HepG2 (cell line): ENCODE data around the gene GOLGA7B. TPM values are rescaled to one million over a fixed set of nuclear protein-coding genes. Genes with fewer than 3 reads are reported as not detected.

Experiments
- EHMT2 ChIP-seq: fragments of 200-600 bp; sonication (generic); IDR thresholded peaks from 2 replicates; pipeline ENCODE4 v1.7.0; 2017; ENCODE audit warnings: antibody characterized with exemption, low read depth, low read length, borderline replicate concordance
- FOXK1 ChIP-seq: sonication (generic); formaldehyde crosslinking; IDR thresholded peaks from 2 replicates; pipeline ENCODE4 v1.4.0; 2020; ENCODE audit warnings: low read depth, missing genetic modification reagents, borderline replicate concordance
- HIVEP1 ChIP-seq: sonication (generic); formaldehyde crosslinking; IDR thresholded peaks from 2 replicates; pipeline ENCODE4 v1.4.0; 2020; ENCODE audit warnings: mild to moderate bottlenecking, missing genetic modification reagents
- MAFF ChIP-seq: IDR thresholded peaks from 2 replicates; pipeline ENCODE4 v1.6.1; 2011; ENCODE audit warnings: low read depth, low read length, improper control_type of control experiment
- MAZ ChIP-seq, 2 experiments: sonication (generic) in 1 of 2; formaldehyde crosslinking in 1 of 2; IDR thresholded peaks; 2 replicates each; pipeline versions ENCODE4 v1.5.0 to v1.6.1; 2012 to 2020; ENCODE audit warnings: low read depth in 2 of 2, mild to moderate bottlenecking in 2 of 2, borderline replicate concordance in 1 of 2, improper control_type of control experiment in 1 of 2, low read length in 1 of 2, missing genetic modification reagents in 1 of 2, moderate library complexity in 1 of 2
- MEIS2 ChIP-seq: sonication (generic); formaldehyde crosslinking; IDR thresholded peaks from 2 replicates; pipeline ENCODE4 v1.9.0; 2021; ENCODE audit warnings: mild to moderate bottlenecking, missing genetic modification reagents
- MIER2 ChIP-seq: IDR thresholded peaks from 2 replicates; pipeline ENCODE4 v1.6.1; 2016; ENCODE audit warnings: missing biosample characterization, missing genetic modification reagents
- SCMH1 ChIP-seq: sonication (generic); formaldehyde crosslinking; IDR thresholded peaks from 2 replicates; pipeline ENCODE4 v1.9.0; 2021; ENCODE audit warnings: missing genetic modification reagents, mild to moderate bottlenecking, borderline replicate concordance
- ZFX ChIP-seq: sonication (generic); formaldehyde crosslinking; IDR thresholded peaks from 2 replicates; pipeline ENCODE4 v1.4.0; 2020; ENCODE audit warnings: mild to moderate bottlenecking, low read depth, missing genetic modification reagents, moderate library complexity
- ZNF883 ChIP-seq: sonication (generic); formaldehyde crosslinking; IDR thresholded peaks from 2 replicates; pipeline ENCODE4 v1.5.1; 2020; ENCODE audit warnings: mild to moderate bottlenecking, missing genetic modification reagents; ENCODE audit errors: not compliant biosample characterization
- polyA plus RNA-seq, 8 experiments: library from polyadenylated mRNA; depleted of rRNA in 3 of 8; stranded (reverse) in 7 of 8; unstranded in 1 of 8; fragments of >200 nt; fragmentation: Illumina TruSeq in 4 of 8; extraction: Trizol in 4 of 8; gene quantifications; 2 replicates each; pipeline versions ENCODE4 v1.2.1 to v1.2.3, GENCODE V29; 2011 to 2016; ENCODE audit warnings: low read depth in 4 of 8, missing spikeins in 1 of 8, mixed read lengths in 1 of 8; ENCODE audit not compliant: insufficient read depth in 1 of 8
- total RNA-seq, 5 experiments: library from RNA; depleted of rRNA; stranded (reverse); fragments of >200 nt; fragmentation: Illumina TruSeq; extraction: Trizol; gene quantifications; 2 replicates each; pipeline ENCODE4 v1.2.3, GENCODE V29; 2016; ENCODE audit warnings: low read depth in 1 of 5
- TF ChIP-seq, protein P1 (sequence below): IDR thresholded peaks from 2 replicates; pipeline ENCODE4 v1.4.0; 2020; ENCODE audit warnings: mild to moderate bottlenecking, missing genetic modification reagents
- TF ChIP-seq, protein P2 (sequence below): sonication (generic); formaldehyde crosslinking; IDR thresholded peaks from 2 replicates; pipeline ENCODE4 v1.4.0; 2020; ENCODE audit warnings: mild to moderate bottlenecking, low read depth, missing genetic modification reagents
- TF ChIP-seq, protein P3 (sequence below): sonication (generic); formaldehyde crosslinking; IDR thresholded peaks from 2 replicates; pipeline ENCODE4 v1.5.0; 2020; ENCODE audit warnings: mild to moderate bottlenecking, missing genetic modification reagents, borderline replicate concordance
- TF ChIP-seq, protein P4 (sequence below), 2 experiments: IDR thresholded peaks; 2 replicates each; pipeline ENCODE4 v1.6.1; 2011 to 2012; ENCODE audit warnings: low read length in 2 of 2, borderline replicate concordance in 1 of 2, low read depth in 1 of 2, mild to moderate bottlenecking in 1 of 2, moderate library complexity in 1 of 2

Gene GOLGA7B
- total and polyA plus RNA-seq, 2 of the 13 experiments (the other 11 are each of a cell fraction or from before 2014, with no cell fraction given), result not detected

DNA sequence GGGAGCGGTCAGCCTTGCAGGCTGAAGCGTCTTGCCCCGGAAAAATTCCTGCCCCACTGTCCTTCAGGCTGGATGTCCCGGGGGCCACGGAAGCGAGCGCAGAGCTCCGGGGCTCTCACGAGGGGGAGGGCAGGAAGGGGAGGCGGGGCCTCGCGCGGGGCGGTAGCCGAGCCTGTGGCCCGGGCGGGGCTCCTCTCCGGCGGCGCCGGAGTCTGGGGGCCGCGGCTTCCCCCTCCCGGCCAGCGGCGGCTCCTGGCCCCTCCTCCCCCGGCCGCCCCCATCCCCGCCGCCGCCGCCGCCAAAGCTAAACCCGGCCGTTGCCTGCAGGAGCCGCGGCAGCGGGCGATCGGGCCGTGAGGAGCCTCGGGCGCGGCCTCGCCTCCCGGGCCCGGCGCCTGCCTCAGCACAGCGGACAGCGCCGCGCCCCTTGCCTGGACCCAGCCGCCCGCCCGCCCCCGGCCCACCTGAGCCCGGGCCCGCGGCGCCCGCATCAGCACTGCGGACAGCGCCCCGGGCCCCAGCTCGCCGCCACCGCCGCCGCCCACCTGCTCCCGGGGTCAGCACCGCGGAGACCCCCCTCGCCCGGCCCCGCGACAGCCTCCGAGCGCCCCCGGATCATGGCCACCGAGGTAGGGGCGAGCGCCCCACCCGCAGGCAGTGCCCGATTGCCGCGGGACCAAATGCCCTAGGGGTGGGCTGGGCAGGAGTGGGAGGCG lies at the start of gene GOLGA7B (continued):
- TF ChIP-seq ZFX (CRISPR knock-in tag) (no peak), ZNF883 (CRISPR knock-in tag) (peak; percentile 47), MIER2 (CRISPR knock-in tag) (peak; percentile 91), HIVEP1 (CRISPR knock-in tag) (no peak), FOXK1 (no peak), MAZ (IDR thresholded peaks at IDR 0.05; ENCODE audit: borderline replicate concordance, low read depth, low read length) (no peak), MAZ (CRISPR knock-in tag; IDR thresholded peaks at IDR 0.05; ENCODE audit: low read depth) (peak; percentile 46; the same call in 1 of the 2 replicates), SCMH1 (CRISPR knock-in tag) (no peak), EHMT2 (no peak), MAFF (no peak), MEIS2 (CRISPR knock-in tag) (peak; percentile 32; the same call in 1 of the 2 replicates)
- TF ChIP-seq, protein P1, sequence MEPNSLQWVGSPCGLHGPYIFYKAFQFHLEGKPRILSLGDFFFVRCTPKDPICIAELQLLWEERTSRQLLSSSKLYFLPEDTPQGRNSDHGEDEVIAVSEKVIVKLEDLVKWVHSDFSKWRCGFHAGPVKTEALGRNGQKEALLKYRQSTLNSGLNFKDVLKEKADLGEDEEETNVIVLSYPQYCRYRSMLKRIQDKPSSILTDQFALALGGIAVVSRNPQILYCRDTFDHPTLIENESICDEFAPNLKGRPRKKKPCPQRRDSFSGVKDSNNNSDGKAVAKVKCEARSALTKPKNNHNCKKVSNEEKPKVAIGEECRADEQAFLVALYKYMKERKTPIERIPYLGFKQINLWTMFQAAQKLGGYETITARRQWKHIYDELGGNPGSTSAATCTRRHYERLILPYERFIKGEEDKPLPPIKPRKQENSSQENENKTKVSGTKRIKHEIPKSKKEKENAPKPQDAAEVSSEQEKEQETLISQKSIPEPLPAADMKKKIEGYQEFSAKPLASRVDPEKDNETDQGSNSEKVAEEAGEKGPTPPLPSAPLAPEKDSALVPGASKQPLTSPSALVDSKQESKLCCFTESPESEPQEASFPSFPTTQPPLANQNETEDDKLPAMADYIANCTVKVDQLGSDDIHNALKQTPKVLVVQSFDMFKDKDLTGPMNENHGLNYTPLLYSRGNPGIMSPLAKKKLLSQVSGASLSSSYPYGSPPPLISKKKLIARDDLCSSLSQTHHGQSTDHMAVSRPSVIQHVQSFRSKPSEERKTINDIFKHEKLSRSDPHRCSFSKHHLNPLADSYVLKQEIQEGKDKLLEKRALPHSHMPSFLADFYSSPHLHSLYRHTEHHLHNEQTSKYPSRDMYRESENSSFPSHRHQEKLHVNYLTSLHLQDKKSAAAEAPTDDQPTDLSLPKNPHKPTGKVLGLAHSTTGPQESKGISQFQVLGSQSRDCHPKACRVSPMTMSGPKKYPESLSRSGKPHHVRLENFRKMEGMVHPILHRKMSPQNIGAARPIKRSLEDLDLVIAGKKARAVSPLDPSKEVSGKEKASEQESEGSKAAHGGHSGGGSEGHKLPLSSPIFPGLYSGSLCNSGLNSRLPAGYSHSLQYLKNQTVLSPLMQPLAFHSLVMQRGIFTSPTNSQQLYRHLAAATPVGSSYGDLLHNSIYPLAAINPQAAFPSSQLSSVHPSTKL (CRISPR knock-in tag), result peak; percentile 12; the same call in 1 of the 2 replicates
- TF ChIP-seq, protein P2, sequence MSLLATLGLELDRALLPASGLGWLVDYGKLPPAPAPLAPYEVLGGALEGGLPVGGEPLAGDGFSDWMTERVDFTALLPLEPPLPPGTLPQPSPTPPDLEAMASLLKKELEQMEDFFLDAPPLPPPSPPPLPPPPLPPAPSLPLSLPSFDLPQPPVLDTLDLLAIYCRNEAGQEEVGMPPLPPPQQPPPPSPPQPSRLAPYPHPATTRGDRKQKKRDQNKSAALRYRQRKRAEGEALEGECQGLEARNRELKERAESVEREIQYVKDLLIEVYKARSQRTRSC (CRISPR knock-in tag), result no peak
- TF ChIP-seq, protein P3, sequence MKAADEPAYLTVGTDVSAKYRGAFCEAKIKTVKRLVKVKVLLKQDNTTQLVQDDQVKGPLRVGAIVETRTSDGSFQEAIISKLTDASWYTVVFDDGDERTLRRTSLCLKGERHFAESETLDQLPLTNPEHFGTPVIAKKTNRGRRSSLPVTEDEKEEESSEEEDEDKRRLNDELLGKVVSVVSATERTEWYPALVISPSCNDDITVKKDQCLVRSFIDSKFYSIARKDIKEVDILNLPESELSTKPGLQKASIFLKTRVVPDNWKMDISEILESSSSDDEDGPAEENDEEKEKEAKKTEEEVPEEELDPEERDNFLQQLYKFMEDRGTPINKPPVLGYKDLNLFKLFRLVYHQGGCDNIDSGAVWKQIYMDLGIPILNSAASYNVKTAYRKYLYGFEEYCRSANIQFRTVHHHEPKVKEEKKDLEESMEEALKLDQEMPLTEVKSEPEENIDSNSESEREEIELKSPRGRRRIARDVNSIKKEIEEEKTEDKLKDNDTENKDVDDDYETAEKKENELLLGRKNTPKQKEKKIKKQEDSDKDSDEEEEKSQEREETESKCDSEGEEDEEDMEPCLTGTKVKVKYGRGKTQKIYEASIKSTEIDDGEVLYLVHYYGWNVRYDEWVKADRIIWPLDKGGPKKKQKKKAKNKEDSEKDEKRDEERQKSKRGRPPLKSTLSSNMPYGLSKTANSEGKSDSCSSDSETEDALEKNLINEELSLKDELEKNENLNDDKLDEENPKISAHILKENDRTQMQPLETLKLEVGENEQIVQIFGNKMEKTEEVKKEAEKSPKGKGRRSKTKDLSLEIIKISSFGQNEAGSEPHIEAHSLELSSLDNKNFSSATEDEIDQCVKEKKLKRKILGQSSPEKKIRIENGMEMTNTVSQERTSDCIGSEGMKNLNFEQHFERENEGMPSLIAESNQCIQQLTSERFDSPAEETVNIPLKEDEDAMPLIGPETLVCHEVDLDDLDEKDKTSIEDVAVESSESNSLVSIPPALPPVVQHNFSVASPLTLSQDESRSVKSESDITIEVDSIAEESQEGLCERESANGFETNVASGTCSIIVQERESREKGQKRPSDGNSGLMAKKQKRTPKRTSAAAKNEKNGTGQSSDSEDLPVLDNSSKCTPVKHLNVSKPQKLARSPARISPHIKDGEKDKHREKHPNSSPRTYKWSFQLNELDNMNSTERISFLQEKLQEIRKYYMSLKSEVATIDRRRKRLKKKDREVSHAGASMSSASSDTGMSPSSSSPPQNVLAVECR (CRISPR knock-in tag), result peak; percentile 39; the same call in 1 of the 2 replicates
- TF ChIP-seq, protein P4, sequence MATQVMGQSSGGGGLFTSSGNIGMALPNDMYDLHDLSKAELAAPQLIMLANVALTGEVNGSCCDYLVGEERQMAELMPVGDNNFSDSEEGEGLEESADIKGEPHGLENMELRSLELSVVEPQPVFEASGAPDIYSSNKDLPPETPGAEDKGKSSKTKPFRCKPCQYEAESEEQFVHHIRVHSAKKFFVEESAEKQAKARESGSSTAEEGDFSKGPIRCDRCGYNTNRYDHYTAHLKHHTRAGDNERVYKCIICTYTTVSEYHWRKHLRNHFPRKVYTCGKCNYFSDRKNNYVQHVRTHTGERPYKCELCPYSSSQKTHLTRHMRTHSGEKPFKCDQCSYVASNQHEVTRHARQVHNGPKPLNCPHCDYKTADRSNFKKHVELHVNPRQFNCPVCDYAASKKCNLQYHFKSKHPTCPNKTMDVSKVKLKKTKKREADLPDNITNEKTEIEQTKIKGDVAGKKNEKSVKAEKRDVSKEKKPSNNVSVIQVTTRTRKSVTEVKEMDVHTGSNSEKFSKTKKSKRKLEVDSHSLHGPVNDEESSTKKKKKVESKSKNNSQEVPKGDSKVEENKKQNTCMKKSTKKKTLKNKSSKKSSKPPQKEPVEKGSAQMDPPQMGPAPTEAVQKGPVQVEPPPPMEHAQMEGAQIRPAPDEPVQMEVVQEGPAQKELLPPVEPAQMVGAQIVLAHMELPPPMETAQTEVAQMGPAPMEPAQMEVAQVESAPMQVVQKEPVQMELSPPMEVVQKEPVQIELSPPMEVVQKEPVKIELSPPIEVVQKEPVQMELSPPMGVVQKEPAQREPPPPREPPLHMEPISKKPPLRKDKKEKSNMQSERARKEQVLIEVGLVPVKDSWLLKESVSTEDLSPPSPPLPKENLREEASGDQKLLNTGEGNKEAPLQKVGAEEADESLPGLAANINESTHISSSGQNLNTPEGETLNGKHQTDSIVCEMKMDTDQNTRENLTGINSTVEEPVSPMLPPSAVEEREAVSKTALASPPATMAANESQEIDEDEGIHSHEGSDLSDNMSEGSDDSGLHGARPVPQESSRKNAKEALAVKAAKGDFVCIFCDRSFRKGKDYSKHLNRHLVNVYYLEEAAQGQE (IDR thresholded peaks at IDR 0.05; ENCODE audit: borderline replicate concordance in 1 of 2, low read depth in 1 of 2, low read length in 2 of 2), result peak; percentile 85 to 92
